ENCODE measurements around the gene PLEKHG5. TPM values are rescaled to one million over a fixed set of nuclear protein-coding genes. Genes with fewer than 3 reads are reported as not detected.
"Not testable (repeated sequence)": the region's sequence is repeated elsewhere in the genome, so short reads cannot be mapped to it uniquely, and the experiment has no call there.

Gene PLEKHG5
- total RNA-seq, 4 donors from 2014 or later: 5.8 to 12.0 (median 8.4) TPM

GRCh38 chr1:6437012-6437700 lies 54.3 kb downstream of the PLEKHG5 start:
- H3K4me1 ChIP-seq: peaks cover 0 to 11% of the 10 kb centered on the region in 2 donors
- H3K9me3 ChIP-seq; H3K27me3 ChIP-seq; H3K36me3 ChIP-seq; intact Hi-C loops (cut with DNase I); H3K4me3 ChIP-seq (replicated peaks in 1 of 3); H3K27ac ChIP-seq: not testable (repeated sequence)
- peak; percentile 25 to 38 for DNase-seq
- WGBS, 2 donors: 62 to 77% methylated on average over 7 to 20 of the region's 22 CpGs
- TF ChIP-seq, protein P1, sequence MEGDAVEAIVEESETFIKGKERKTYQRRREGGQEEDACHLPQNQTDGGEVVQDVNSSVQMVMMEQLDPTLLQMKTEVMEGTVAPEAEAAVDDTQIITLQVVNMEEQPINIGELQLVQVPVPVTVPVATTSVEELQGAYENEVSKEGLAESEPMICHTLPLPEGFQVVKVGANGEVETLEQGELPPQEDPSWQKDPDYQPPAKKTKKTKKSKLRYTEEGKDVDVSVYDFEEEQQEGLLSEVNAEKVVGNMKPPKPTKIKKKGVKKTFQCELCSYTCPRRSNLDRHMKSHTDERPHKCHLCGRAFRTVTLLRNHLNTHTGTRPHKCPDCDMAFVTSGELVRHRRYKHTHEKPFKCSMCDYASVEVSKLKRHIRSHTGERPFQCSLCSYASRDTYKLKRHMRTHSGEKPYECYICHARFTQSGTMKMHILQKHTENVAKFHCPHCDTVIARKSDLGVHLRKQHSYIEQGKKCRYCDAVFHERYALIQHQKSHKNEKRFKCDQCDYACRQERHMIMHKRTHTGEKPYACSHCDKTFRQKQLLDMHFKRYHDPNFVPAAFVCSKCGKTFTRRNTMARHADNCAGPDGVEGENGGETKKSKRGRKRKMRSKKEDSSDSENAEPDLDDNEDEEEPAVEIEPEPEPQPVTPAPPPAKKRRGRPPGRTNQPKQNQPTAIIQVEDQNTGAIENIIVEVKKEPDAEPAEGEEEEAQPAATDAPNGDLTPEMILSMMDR (IDR thresholded peaks at IDR 0.05): peak in 2 of 6 experiments; percentile 5 to 28

DNA sequence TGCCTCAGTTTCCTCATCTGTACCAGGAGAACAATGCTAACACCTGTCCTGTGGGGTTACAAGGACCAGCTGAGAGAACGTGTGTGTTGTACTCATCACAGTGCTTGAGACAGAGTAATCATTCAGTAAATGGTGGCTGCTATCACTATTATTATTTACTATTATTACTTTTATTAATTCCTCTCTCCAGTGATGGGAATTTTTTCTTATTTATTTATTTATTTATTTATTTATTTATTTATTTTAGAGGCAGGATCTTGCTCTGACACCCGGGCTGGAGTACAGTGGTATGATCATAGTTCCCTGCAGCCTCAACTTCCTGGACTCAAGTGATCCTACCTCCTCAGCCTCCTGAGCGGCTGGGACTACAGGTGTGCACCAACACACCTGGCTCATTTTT lies 55.2 kb downstream of the PLEKHG5 start:
- H3K9me3 ChIP-seq; H3K27me3 ChIP-seq; H3K27ac ChIP-seq; DNase-seq; H3K36me3 ChIP-seq; H3K4me3 ChIP-seq (replicated peaks in 1 of 3); intact Hi-C loops (cut with DNase I): not testable (repeated sequence)
- WGBS, 2 donors: 78 to 87% methylated on average over 3 of the region's 3 CpGs
- H3K4me1 ChIP-seq: peaks cover 0 to 11% of the 10 kb centered on the region in 2 donors

- no peaks in the 10 kb centered on the region for H3K9me3 ChIP-seq
- H3K4me3 ChIP-seq (replicated peaks in 1 of 3): no peak overlapping the region
- no peak overlapping the region for H3K27ac ChIP-seq
- DNase-seq: no peak
- WGBS, 2 donors: 72% methylated on average over 3 of the region's 3 CpGs; no CpG with 5 or more reads in 1 of the 2 donors
- intact Hi-C loops (cut with DNase I): no loop called here
- H3K36me3 ChIP-seq: no peaks in the 10 kb centered on the region
- peaks cover 0 to 9% of the 10 kb centered on the region in 2 donors for H3K4me1 ChIP-seq
- no peaks in the 10 kb centered on the region for H3K27me3 ChIP-seq
- TF ChIP-seq, protein P1 (IDR thresholded peaks at IDR 0.05): no peak
- TF ChIP-seq POLR2A (IDR thresholded peaks at IDR 0.05): no peak
Measured at GRCh38 chr1:6435547-6435946, 55.9 kb downstream of the PLEKHG5 start.

GRCh38 chr1:6435129-6435528 lies 56.3 kb downstream of the PLEKHG5 start:
- WGBS, 2 donors: 81 to 88% methylated on average over 14 to 15 of the region's 15 CpGs
- intact Hi-C loops (cut with DNase I): no loop called here

GRCh38 chr1:6434186-6434585 lies 57.3 kb downstream of the PLEKHG5 start:
- Histone ChIP-seq H3K4me3 (replicated peaks in 1 of 3) (no peak overlapping the region), H3K27ac (no peak overlapping the region), H3K9me3 (no peaks in the 10 kb centered on the region), H3K4me1 (peaks cover 0 to 1% of the 10 kb centered on the region in 2 donors), H3K36me3 (no peaks in the 10 kb centered on the region), H3K27me3 (no peaks in the 10 kb centered on the region)
- intact Hi-C loops (cut with DNase I): no loop called here
- WGBS, 2 donors: 77% methylated on average over 5 of the region's 5 CpGs
- TF ChIP-seq POLR2A (IDR thresholded peaks at IDR 0.05): no peak
- TF ChIP-seq, protein P1 (IDR thresholded peaks at IDR 0.05): no peak
- DNase-seq: no peak

More at GRCh38 chr1:6435129-6435528, 56.3 kb downstream of the PLEKHG5 start:
- TF ChIP-seq, protein P1 (IDR thresholded peaks at IDR 0.05): no peak
- no peak for TF ChIP-seq POLR2A (IDR thresholded peaks at IDR 0.05)
- no peaks in the 10 kb centered on the region for H3K36me3 ChIP-seq
- H3K27ac ChIP-seq: no peak overlapping the region
- no peak for DNase-seq
- no peak overlapping the region for H3K4me3 ChIP-seq (replicated peaks in 1 of 3)
- no peaks in the 10 kb centered on the region for H3K27me3 ChIP-seq
- H3K9me3 ChIP-seq: no peaks in the 10 kb centered on the region
- H3K4me1 ChIP-seq: peaks cover 0 to 5% of the 10 kb centered on the region in 2 donors

GRCh38 chr1:6431645-6432579 lies 59.6 kb downstream of the PLEKHG5 start:
- WGBS, 2 donors: 75 to 78% methylated on average over 6 to 13 of the region's 13 CpGs
- H3K27ac ChIP-seq; H3K4me1 ChIP-seq; intact Hi-C loops (cut with DNase I); H3K9me3 ChIP-seq; H3K36me3 ChIP-seq; DNase-seq; H3K27me3 ChIP-seq; H3K4me3 ChIP-seq (replicated peaks in 1 of 3): not testable (repeated sequence)

- DNase-seq; H3K9me3 ChIP-seq; H3K27ac ChIP-seq; intact Hi-C loops (cut with DNase I); H3K4me1 ChIP-seq; H3K36me3 ChIP-seq; H3K4me3 ChIP-seq (replicated peaks in 1 of 3): not testable (repeated sequence)
- WGBS, 2 donors: 13 to 35% methylated on average over 3 to 16 of the region's 19 CpGs
- H3K27me3 ChIP-seq: peaks cover 16% of the 10 kb centered on the region
Measured at GRCh38 chr1:6429660-6430411, 61.6 kb downstream of the PLEKHG5 start.

DNA sequence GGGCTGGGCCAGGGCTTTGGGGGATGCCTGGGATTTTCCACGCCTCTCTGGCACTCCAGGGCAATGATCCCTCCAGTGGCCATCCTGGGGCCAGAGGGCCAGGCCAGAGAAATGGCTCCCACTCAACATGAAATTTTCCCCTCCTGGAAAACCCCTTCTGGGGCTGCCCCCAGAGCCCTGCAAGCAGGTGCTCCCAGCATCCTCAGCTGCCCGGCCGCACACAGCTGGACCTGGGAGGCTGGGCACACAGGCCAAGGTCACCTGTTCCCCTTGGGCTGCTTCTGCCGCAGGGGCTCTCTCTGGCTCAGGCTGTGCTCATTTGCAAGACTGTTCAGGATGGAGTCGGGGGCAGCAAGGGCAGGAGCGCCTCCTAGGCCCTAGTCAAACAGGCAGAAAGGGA lies 63.0 kb downstream of the PLEKHG5 start:
- intact Hi-C loops (cut with DNase I); H3K4me3 ChIP-seq (replicated peaks in 1 of 3); H3K27ac ChIP-seq; H3K36me3 ChIP-seq; H3K9me3 ChIP-seq; DNase-seq: not testable (repeated sequence)
- Histone ChIP-seq H3K27me3 (peaks cover 23% of the 10 kb centered on the region), H3K4me1 (peaks cover 9 to 20% of the 10 kb centered on the region in 2 donors)
- 76 to 100% methylated on average over 1 to 2 of the region's 6 CpGs for whole genome bisulfite sequencing, 2 donors
